ENCODE results near the gene APBB1. TPM values are rescaled to one million over a fixed set of nuclear protein-coding genes. Genes with fewer than 3 reads are reported as not detected.

APBB1 gene
- 32.9 and 35.9 TPM in 2 replicates for polyA plus RNA-seq (2012; rRNA removed)
- polyA plus RNA-seq (2012; cell fraction: cytosol; rRNA removed): 15.9 and 26.3 TPM in 2 replicates
- 49.9 and 56.0 TPM in 2 replicates for polyA plus RNA-seq (2012; cell fraction: nucleus; rRNA removed)

GRCh38 chr11:6419009-6419631 lies at the start of gene APBB1:
TSS of gene APBB1 (minus strand) at chr11:6419094. CDS start at chr11:6411347, 7,747 bp downstream.
- TF ChIP-seq RAD21 (IDR thresholded peaks at IDR 0.05; ENCODE audit: low read length): peak; percentile 6; the same call in 1 of the 2 replicates
- TF ChIP-seq, protein P1, sequence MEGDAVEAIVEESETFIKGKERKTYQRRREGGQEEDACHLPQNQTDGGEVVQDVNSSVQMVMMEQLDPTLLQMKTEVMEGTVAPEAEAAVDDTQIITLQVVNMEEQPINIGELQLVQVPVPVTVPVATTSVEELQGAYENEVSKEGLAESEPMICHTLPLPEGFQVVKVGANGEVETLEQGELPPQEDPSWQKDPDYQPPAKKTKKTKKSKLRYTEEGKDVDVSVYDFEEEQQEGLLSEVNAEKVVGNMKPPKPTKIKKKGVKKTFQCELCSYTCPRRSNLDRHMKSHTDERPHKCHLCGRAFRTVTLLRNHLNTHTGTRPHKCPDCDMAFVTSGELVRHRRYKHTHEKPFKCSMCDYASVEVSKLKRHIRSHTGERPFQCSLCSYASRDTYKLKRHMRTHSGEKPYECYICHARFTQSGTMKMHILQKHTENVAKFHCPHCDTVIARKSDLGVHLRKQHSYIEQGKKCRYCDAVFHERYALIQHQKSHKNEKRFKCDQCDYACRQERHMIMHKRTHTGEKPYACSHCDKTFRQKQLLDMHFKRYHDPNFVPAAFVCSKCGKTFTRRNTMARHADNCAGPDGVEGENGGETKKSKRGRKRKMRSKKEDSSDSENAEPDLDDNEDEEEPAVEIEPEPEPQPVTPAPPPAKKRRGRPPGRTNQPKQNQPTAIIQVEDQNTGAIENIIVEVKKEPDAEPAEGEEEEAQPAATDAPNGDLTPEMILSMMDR (IDR thresholded peaks at IDR 0.05): peak; percentile 19; the same call in 1 of the 2 replicates
- peak; percentile 67; the same call in 1 of the 2 replicates for TF ChIP-seq YY1 (IDR thresholded peaks at IDR 0.05; ENCODE audit: low read depth)
- peak; percentile 66 for TF ChIP-seq MXI1 (IDR thresholded peaks at IDR 0.05; ENCODE audit: low read depth, low read length)
- no peak for TF ChIP-seq FOXM1 (IDR thresholded peaks at IDR 0.05; ENCODE audit: low read depth)
- no peak for TF ChIP-seq MAX (IDR thresholded peaks at IDR 0.05; ENCODE audit: low read depth)
- TF ChIP-seq JUND (IDR thresholded peaks at IDR 0.05): no peak
- TF ChIP-seq POLR2AphosphoS5 (IDR thresholded peaks at IDR 0.05; ENCODE audit: low read depth, low read length): peak; percentile 37; the same call in 1 of the 2 replicates
- TF ChIP-seq NRF1 (IDR thresholded peaks at IDR 0.05; ENCODE audit: low read depth, low read length): 0 out of 2 replicates have a peak, but pooled peaks have one; percentile 36
- ChIA-PET CTCF (interaction anchor here (0.8 to 4.1 kb wide), 10 partner anchors 13 to 287 kb away, joined by 3 to 14 read pairs (median 8); no protein-coding TSS in a partner anchor), POLR2A (interaction anchor here (0.6 to 1.8 kb wide), 21 partner anchors 7 to 227 kb away, joined by 3 to 9 read pairs (median 4); partner anchors contain the start of genes HPX, SMPD1, TAF10 and TRIM3)
- Histone ChIP-seq H3F3A (replicated peaks; ENCODE audit: insufficient read depth) (no peaks in the 10 kb centered on the region), H3K4me3 (ENCODE audit: low read depth in 2 of 2, low read length in 1 of 2) (peak within 1 kb of the TSS; percentile 74 to 77), H3K4me2 (peak within 1 kb of the TSS; percentile 82), H3K27ac (ENCODE audit: low read depth in 2 of 2, low read length in 1 of 2) (peak within 1 kb of the TSS in 1 of 2 experiments; percentile 80; a peak in 2 of 4 replicates), H2AFZ (ENCODE audit: low read depth) (peak within 1 kb of the TSS; percentile 93), H3K27me3 (ENCODE audit: insufficient read depth) (no peaks in the 10 kb centered on the region), H3K9me2 (no peaks in the 10 kb centered on the region), H3K4me1 (ENCODE audit: control insufficient read depth in 1 of 2, insufficient read depth in 2 of 2, low read depth in 1 of 2, low read length in 1 of 2) (peaks cover 0 to 11% of the 10 kb centered on the region in 2 experiments; a peak in 1 of 4 replicates), H3K36me3 (replicated peaks in 1 of 2; ENCODE audit: control insufficient read depth in 1 of 2, insufficient read depth in 2 of 2, low read length in 1 of 2) (no peaks in the 10 kb centered on the region), H4K20me1 (ENCODE audit: insufficient read depth) (no peaks in the 10 kb centered on the region), H3K9me3 (no peaks in the 10 kb centered on the region), H3K79me2 (ENCODE audit: insufficient read depth) (0 out of 2 replicates have a peak, but pooled peaks cover 5% of the 10 kb centered on the region), H3K9ac (peak within 1 kb of the TSS; percentile 78)
- 2% methylated on average over 14 of the region's 75 CpGs for WGBS (ENCODE audit: low lambda C conversion rate)
- peak; percentile 96 for DNase-seq

DNA sequence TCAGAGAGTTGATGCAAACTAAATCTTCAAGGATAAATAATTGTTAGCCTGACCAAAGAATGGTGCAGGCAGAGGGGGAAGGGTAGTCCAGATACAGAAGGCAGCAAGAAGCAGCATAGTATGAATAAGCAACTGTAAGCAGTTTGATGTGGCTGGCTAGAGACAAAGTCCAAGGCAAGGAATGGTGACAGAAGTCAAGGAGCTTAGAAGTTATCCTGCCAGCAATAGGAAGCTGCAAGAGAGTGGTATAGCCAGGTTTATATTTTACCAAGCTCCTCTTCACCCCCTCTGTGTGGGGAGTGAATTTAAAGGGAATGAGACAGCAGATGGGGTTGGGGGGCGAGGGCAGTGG lies 40.2 kb upstream of the APBB1 start:
- H3K4me1 ChIP-seq (ENCODE audit: control insufficient read depth in 1 of 2, insufficient read depth in 2 of 2, low read depth in 1 of 2, low read length in 1 of 2): no peaks in the 10 kb centered on the region
- no peaks in the 10 kb centered on the region for H3F3A ChIP-seq (replicated peaks; ENCODE audit: insufficient read depth)
- no peaks in the 10 kb centered on the region for H4K20me1 ChIP-seq (ENCODE audit: insufficient read depth)
- H3K79me2 ChIP-seq (ENCODE audit: insufficient read depth): no peaks in the 10 kb centered on the region
- H3K4me2 ChIP-seq: no peak overlapping the region
- H3K9me2 ChIP-seq: no peaks in the 10 kb centered on the region
- no peak overlapping the region for H3K4me3 ChIP-seq (ENCODE audit: low read depth in 2 of 2, low read length in 1 of 2)
- no peak overlapping the region for H3K27ac ChIP-seq (ENCODE audit: low read depth in 2 of 2, low read length in 1 of 2)
- no peak overlapping the region for H2AFZ ChIP-seq (ENCODE audit: low read depth)
- POLR2A ChIA-PET: no interaction called here
- H3K9me3 ChIP-seq: no peaks in the 10 kb centered on the region
- H3K9ac ChIP-seq: no peak overlapping the region
- WGBS (ENCODE audit: low lambda C conversion rate): 78% methylated on average over 1 of the region's 1 CpG
- no peak for DNase-seq
- peaks cover 24 to 45% of the 10 kb centered on the region in 2 experiments for H3K36me3 ChIP-seq (replicated peaks in 1 of 2; ENCODE audit: control insufficient read depth in 1 of 2, insufficient read depth in 2 of 2, low read length in 1 of 2)
- TF ChIP-seq RCOR1 (IDR thresholded peaks at IDR 0.05; ENCODE audit: low read length) (no peak), NFIC (IDR thresholded peaks at IDR 0.05; ENCODE audit: borderline replicate concordance) (no peak), SMC3 (IDR thresholded peaks at IDR 0.05; ENCODE audit: low read depth, low read length) (no peak), USF1 (IDR thresholded peaks at IDR 0.05; ENCODE audit: borderline replicate concordance, low read depth) (no peak), POLR2AphosphoS5 (IDR thresholded peaks at IDR 0.05; ENCODE audit: low read depth, low read length) (no peak), MEF2A (IDR thresholded peaks at IDR 0.05; ENCODE audit: borderline replicate concordance, low read depth) (no peak), EP300 (IDR thresholded peaks at IDR 0.05; ENCODE audit: borderline replicate concordance in 1 of 2, low read depth in 1 of 2, low read length in 1 of 2) (no peak), GATA2 (CRISPR knock-in tag; IDR thresholded peaks at IDR 0.05) (no peak), PBX3 (IDR thresholded peaks at IDR 0.05) (no peak), MAX (IDR thresholded peaks at IDR 0.05; ENCODE audit: low read depth) (no peak), SIN3A (IDR thresholded peaks at IDR 0.05; ENCODE audit: borderline replicate concordance, low read depth, low read length) (no peak), MXI1 (IDR thresholded peaks at IDR 0.05; ENCODE audit: low read depth, low read length) (no peak), JUND (IDR thresholded peaks at IDR 0.05) (no peak), GABPA (IDR thresholded peaks at IDR 0.05; ENCODE audit: low read depth) (no peak), ELF1 (IDR thresholded peaks at IDR 0.05) (no peak), NRF1 (IDR thresholded peaks at IDR 0.05; ENCODE audit: low read depth, low read length) (no peak), TCF12 (IDR thresholded peaks at IDR 0.05) (no peak), YY1 (IDR thresholded peaks at IDR 0.05; ENCODE audit: low read depth) (no peak)
- TF ChIP-seq, protein P2, sequence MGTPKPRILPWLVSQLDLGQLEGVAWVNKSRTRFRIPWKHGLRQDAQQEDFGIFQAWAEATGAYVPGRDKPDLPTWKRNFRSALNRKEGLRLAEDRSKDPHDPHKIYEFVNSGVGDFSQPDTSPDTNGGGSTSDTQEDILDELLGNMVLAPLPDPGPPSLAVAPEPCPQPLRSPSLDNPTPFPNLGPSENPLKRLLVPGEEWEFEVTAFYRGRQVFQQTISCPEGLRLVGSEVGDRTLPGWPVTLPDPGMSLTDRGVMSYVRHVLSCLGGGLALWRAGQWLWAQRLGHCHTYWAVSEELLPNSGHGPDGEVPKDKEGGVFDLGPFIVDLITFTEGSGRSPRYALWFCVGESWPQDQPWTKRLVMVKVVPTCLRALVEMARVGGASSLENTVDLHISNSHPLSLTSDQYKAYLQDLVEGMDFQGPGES (IDR thresholded peaks at IDR 0.05; ENCODE audit: low read depth, low read length): no peak
- no peaks in the 10 kb centered on the region for H3K27me3 ChIP-seq (ENCODE audit: insufficient read depth)
- CTCF ChIA-PET: interaction anchor here (0.8 to 1.6 kb wide), 3 partner anchors 16 to 298 kb away, joined by 3 to 7 read pairs (median 4); no protein-coding TSS in a partner anchor

Measured in SK-N-SH (cell line).